Heart left ventricle (tissue), 16 donors: Measurements from ENCODE around the gene TMC2. TPM values are rescaled to one million over a fixed set of nuclear protein-coding genes. Genes with fewer than 3 reads are reported as not detected.

Experiments used
- ATAC-seq, 4 donors: fragments of 200-7000 bp; cut with Tn5 transposase; one replicate each; pipeline ENCODE4 v1.9.1; 2020 to 2022; ENCODE audit warnings: moderate library complexity in 4 of 4, mild to moderate bottlenecking in 3 of 4, moderate number of reproducible peaks in 1 of 4
- DNase-seq, 5 donors: peaks; one replicate each; pipeline ENCODE4 v3.0.0-alpha.2; 2020
- H3K27ac ChIP-seq, 12 donors: fragments of 200-600 bp; sonication (generic) in 4 of 12; one replicate each; pipeline versions ENCODE4 v1.5.0 to v1.8.0; 2016 to 2022; ENCODE audit warnings: mild to moderate bottlenecking in 2 of 12
- H3K27me3 ChIP-seq, 9 donors: fragments of 200-600 bp; sonication (generic) in 2 of 9; one replicate each; pipeline versions ENCODE4 v1.5.1 to v1.8.0; 2016 to 2022; ENCODE audit warnings: mild to moderate bottlenecking in 3 of 9
- H3K36me3 ChIP-seq, 9 donors: fragments of 200-600 bp; sonication (generic) in 2 of 9; one replicate each; pipeline versions ENCODE4 v1.5.0 to v1.8.0; 2018 to 2022; ENCODE audit warnings: mild to moderate bottlenecking in 2 of 9
- H3K4me1 ChIP-seq, 12 donors: fragments of 200-600 bp; sonication (generic) in 4 of 12; one replicate each; pipeline versions ENCODE4 v1.5.0 to v1.8.0; 2016 to 2022; ENCODE audit warnings: mild to moderate bottlenecking in 3 of 12
- H3K4me3 ChIP-seq, 12 donors: fragments of 200-600 bp; sonication (generic) in 4 of 12; one replicate each; pipeline versions ENCODE4 v1.5.0 to v1.8.0; 2017 to 2022; ENCODE audit warnings: mild to moderate bottlenecking in 9 of 12, moderate library complexity in 4 of 12
- H3K9me3 ChIP-seq, 12 donors: fragments of 200-600 bp; sonication (generic) in 4 of 12; one replicate each; pipeline versions ENCODE4 v1.5.0 to v1.8.0; 2016 to 2022; ENCODE audit warnings: mild to moderate bottlenecking in 1 of 12
- CTCF ChIP-seq, 12 donors: fragments of 200-600 bp; sonication (generic) in 4 of 12; IDR thresholded peaks; one replicate each; pipeline versions ENCODE4 v1.5.0 to v1.8.0; 2018 to 2022; ENCODE audit warnings: antibody characterized with exemption in 12 of 12, mild to moderate bottlenecking in 5 of 12
- POLR2A ChIP-seq, 2 donors: fragments of 450-650 bp; IDR thresholded peaks; one replicate each; pipeline ENCODE4 v1.6.1; 2017; ENCODE audit warnings: antibody characterized with exemption in 2 of 2, mild to moderate bottlenecking in 2 of 2, moderate library complexity in 2 of 2
- WGBS, 4 donors: extraction: QIAGEN DNeasy Blood & Tissue Kit in 2 of 4; methylation state at CpG; one replicate each; pipeline versions ENCODE4 v1.1.5 to v1.1.7; 2013 to 2018; 5-methylcytosine and 5-hydroxymethylcytosine counted together
- intact Hi-C, 10 donors: fragments of 100-400 bp; cut with DNase I; formaldehyde crosslinking; loops; one replicate each; pipeline versions ENCODE4 v1.11.1 to v1.14.2; 2022
- polyA plus RNA-seq, 2 donors: library from polyadenylated mRNA; stranded (reverse); fragments of 200-250 nt; gene quantifications; one replicate each; pipeline ENCODE4 v1.2.3, GENCODE V29; 2013
- total RNA-seq, 9 donors: library from RNA; depleted of rRNA in 2 of 9; stranded (reverse); fragments of >200 nt in 2 of 9; fragmentation: NEBNext Ultra II Directional in 3 of 9; extraction: Animal tissue kit (Norgen Biotek cat#: 25700) in 3 of 9; gene quantifications; one replicate each; pipeline versions ENCODE4 v1.1.0 to v1.2.4, GENCODE V29; 2016 to 2023
- donor health status: ischemic (EF 13 %, LVEDD 7.1; RV severe dilation, severe dysfunction).
- donor health status: healthy with polysubstance abuse.
- donor health status: DM: no; HTN: yes; CAD: no.
- donor health status: DM: no; HTN: no; CAD: no.
- donor health status: ischemic (EF 25% LVEDD 6.9; RV normal size, moderate dysfunction).
- donor health status: ischemic (EF 25% LVEDD 5.7; RV mildly dilated, moderate dysfunction).
- donor health status: healthy.
- donor health status: DM: yes; HTN: yes; CAD: no.
- donor health status: ischemic (EF 35%, LVEDD 5.7; RV mildly dilated, moderate dysfunction).
- donor health status: nonischemic (EF 11% LVEDD 7.7; RV severe dilation, severe dysfunction).
- donor health status: DM: yes; HTN: yes; CAD: no.
- donor health status: PGD.
- donor health status: ischemic (EF 29% LVEDD 5.4; RV normal size, mild dysfunction).
- donor health status: nonischemic (EF 23%, LVEDD 6.1; RV moderate dilation, normal function).

Gene TMC2
- total and polyA plus RNA-seq, 11 donors, result not detected

DNA sequence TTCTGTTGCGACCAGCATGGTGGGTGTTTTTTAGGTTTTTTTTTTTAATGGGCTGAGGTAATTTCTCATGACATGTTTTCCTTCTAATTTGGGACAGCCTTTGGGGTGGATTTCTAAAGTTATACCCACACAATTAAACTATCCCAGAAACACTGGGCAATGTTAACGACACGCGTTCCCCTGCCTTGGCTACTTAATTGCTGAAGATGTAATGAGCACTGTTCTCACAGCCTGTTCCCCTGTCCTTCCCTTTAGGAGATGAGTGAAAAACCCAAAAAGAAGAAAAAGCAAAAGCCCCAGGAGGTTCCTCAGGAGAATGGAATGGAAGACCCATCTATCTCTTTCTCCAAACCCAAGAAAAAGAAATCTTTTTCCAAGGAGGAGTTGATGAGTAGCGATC, 121.3 kb downstream of the TMC2 start:
- Histone ChIP-seq H3K36me3 (peaks cover 2 to 90% (median 88%) of the 10 kb centered on the region in 9 donors), H3K27me3 (no peaks in the 10 kb centered on the region), H3K27ac (no peak overlapping the region), H3K4me3 (no peak overlapping the region), H3K9me3 (no peaks in the 10 kb centered on the region), H3K4me1 (peaks cover 4 to 19% (median 13%) of the 10 kb centered on the region in 12 donors)
- intact Hi-C loops, result no loop called here
- DNase-seq, result no peak
- TF ChIP-seq CTCF (IDR thresholded peaks at IDR 0.05) (no peak), POLR2A (IDR thresholded peaks at IDR 0.05) (no peak)
- 68 to 87% (median 84%) methylated on average over 5 of the region's 5 CpGs for WGBS, 4 donors
- no peak for ATAC-seq

DNA sequence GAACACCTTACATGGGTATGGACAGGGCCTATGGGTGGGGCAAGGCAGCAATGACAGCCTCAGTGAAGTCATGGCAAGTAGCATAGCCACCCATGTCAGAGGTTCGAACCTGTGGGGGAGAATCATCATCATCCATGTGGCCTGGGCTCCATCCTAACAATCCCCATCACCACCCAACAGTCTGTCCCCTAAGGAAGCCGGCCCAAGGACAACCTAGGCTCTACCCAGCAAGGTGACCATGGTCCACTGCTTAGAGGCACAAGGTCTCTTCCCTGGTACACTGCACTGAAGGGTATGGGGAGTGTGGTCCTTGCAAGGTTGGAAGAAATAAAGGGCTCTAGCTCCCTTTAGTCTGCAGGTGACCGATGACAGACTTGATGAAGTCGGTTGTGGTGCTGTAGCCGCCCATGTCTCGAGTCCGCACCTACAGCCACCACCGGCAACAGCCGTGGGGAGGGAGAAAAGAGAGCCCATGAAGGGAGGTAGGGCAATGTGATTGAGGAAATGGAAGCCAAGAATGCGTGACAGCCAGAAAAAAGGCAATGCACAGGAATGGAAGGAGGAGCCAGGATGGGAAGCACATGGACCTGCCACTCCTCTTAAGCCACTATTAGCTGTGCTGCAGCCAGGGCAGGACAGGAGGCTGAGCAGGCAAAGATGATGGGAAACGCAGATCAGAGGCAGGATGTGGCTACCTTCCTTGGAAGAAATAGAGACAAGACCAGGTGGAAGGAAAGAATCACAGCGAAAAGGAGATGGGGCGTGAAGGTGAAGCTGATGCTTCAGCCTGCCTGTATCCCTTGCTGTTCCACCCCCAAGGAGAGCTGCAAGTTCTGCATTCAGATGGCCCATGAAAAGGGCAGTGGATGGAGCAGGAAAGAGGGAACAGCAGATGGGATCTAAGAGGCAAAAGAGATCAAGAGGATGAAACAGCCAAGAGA, 122.3 kb downstream of the TMC2 start:
- no peak for TF ChIP-seq CTCF (IDR thresholded peaks at IDR 0.05)
- no peak for TF ChIP-seq POLR2A (IDR thresholded peaks at IDR 0.05)
- no peaks in the 10 kb centered on the region for H3K27me3 ChIP-seq
- H3K36me3 ChIP-seq, result peaks cover 2 to 95% (median 92%) of the 10 kb centered on the region in 9 donors
- H3K9me3 ChIP-seq, result no peaks in the 10 kb centered on the region
- H3K4me3 ChIP-seq, result no peak overlapping the region
- 72 to 79% (median 78%) methylated on average over 13 of the region's 13 CpGs for WGBS, 4 donors
- peaks cover 0 to 21% (median 16%) of the 10 kb centered on the region in 12 donors for H3K4me1 ChIP-seq
- H3K27ac ChIP-seq, result no peak overlapping the region
- peak in 2 of 4 donors; percentile 10 to 19 for ATAC-seq
- no peak for DNase-seq
- intact Hi-C loops, result no loop called here

DNA sequence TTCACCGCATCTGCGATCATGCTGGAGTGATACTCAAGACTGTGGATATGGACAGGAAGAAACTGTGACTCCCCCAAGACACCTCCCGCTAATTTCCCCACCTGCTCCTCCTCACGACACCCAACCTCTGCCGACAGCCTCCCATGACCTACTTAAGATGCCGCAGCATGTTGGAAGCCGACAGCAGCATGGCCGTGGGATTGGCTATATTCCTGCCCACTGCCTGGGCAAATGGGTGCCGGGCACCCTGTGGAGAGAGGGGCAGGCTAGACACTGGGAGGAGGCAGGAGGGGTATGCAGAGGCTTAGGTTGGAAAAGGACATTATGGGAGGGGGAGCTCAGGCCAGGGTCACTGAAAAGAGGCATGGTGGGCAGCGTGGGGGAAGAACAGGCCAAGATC, 123.2 kb downstream of the TMC2 start:
- Histone ChIP-seq H3K27ac (no peak overlapping the region), H3K4me3 (no peak overlapping the region), H3K36me3 (peaks cover 2 to 87% (median 84%) of the 10 kb centered on the region in 9 donors), H3K27me3 (no peaks in the 10 kb centered on the region), H3K4me1 (peaks cover 0 to 16% (median 10%) of the 10 kb centered on the region in 12 donors), H3K9me3 (no peaks in the 10 kb centered on the region)
- ATAC-seq, result no peak
- no peak for DNase-seq
- 84 to 88% (median 86%) methylated on average over 10 of the region's 10 CpGs for WGBS, 4 donors
- intact Hi-C loops, result no loop called here
- TF ChIP-seq CTCF (IDR thresholded peaks at IDR 0.05) (no peak), POLR2A (IDR thresholded peaks at IDR 0.05) (no peak)

DNA sequence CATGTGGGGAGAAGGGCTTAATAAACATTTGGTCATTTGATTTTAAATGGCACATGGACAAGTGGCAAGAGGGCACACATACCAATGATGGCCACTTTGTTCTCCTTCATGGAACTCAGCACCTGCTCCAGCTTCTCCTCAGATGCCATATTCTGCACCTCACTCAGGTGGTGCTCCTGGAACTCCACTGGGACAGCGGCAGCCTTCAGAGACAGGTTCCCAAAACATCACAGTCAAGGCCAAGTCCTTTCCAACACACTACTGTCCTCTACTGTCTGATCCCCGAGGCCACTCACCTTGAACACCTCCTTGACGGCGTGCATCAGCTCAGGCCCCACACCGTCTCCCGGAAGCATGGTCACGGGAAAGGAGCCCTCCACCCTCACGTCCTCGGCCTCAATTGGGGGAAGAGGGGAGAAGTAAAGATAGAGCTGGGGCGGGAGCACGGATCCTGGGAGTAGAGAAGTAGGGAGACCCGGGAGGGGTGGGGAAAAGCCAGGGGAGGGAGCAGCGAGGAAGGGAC, 127.1 kb downstream of the TMC2 start:
- peak overlapping the region; percentile 71 to 97 (median 88) for H3K4me3 ChIP-seq
- peak overlapping the region; percentile 79 to 96 (median 90) for H3K27ac ChIP-seq
- no peaks in the 10 kb centered on the region for H3K27me3 ChIP-seq
- intact Hi-C loops, result loop anchor here in 2 of 10 donors (5.0 to 10.0 kb wide), 2 partner anchors 174 to 181 kb away; partner anchors contain the start of genes PCED1A (in 1 of the 2) and VPS16 (in 1 of the 2)
- H3K36me3 ChIP-seq, result peaks cover 2 to 48% (median 46%) of the 10 kb centered on the region in 9 donors
- no peak for DNase-seq
- WGBS, 4 donors, result 6 to 8% (median 7%) methylated on average over 13 of the region's 13 CpGs
- TF ChIP-seq POLR2A (IDR thresholded peaks at IDR 0.05), result no peak
- H3K4me1 ChIP-seq, result peaks cover 0 to 17% (median 13%) of the 10 kb centered on the region in 12 donors
- peak in 2 of 4 donors; percentile 9 to 11 for ATAC-seq
- H3K9me3 ChIP-seq, result no peaks in the 10 kb centered on the region
